HepG2 (cell line): ENCODE data around the gene RAB11FIP5. TPM values are rescaled to one million over a fixed set of nuclear protein-coding genes. Genes with fewer than 3 reads are reported as not detected.

Experiments used
- ATF7 ChIP-seq, 2 experiments: fragments of 450-650 bp in 1 of 2; sonication (generic) in 1 of 2; formaldehyde crosslinking in 1 of 2; IDR thresholded peaks; 2 replicates each; pipeline versions ENCODE4 v1.4.0 to v1.6.1; 2016 to 2020; ENCODE audit warnings: antibody characterized with exemption in 1 of 2, mild to moderate bottlenecking in 1 of 2, missing genetic modification reagents in 1 of 2
- ESRRA ChIP-seq: sonication (generic); formaldehyde crosslinking; IDR thresholded peaks from 2 replicates; pipeline ENCODE4 v1.5.1; 2020; ENCODE audit warnings: mild to moderate bottlenecking, low read depth, missing genetic modification reagents
- GATAD2A ChIP-seq: IDR thresholded peaks from 2 replicates; pipeline ENCODE4 v1.6.1; 2016
- GZF1 ChIP-seq: sonication (generic); formaldehyde crosslinking; IDR thresholded peaks from 2 replicates; pipeline ENCODE4 v1.5.1; 2020; ENCODE audit warnings: mild to moderate bottlenecking, missing genetic modification reagents
- HMG20A ChIP-seq: IDR thresholded peaks from 2 replicates; pipeline ENCODE4 v1.6.1; 2016; ENCODE audit warnings: borderline replicate concordance
- KAT2B ChIP-seq: fragments of 150-350 bp; IDR thresholded peaks from 2 replicates; pipeline ENCODE4 v1.6.1; 2014; ENCODE audit warnings: low read depth, low read length, borderline replicate concordance
- MYNN ChIP-seq: sonication (generic); formaldehyde crosslinking; IDR thresholded peaks from 2 replicates; pipeline ENCODE4 v1.4.0; 2020; ENCODE audit warnings: mild to moderate bottlenecking, low read depth, missing genetic modification reagents
- PRMT3 ChIP-seq: sonication (generic); formaldehyde crosslinking; IDR thresholded peaks from 2 replicates; pipeline ENCODE4 v1.8.1; 2022; ENCODE audit warnings: low read depth, mild to moderate bottlenecking, moderate library complexity, missing genetic modification reagents, borderline replicate concordance
- SAP130 ChIP-seq: IDR thresholded peaks from 2 replicates; pipeline ENCODE4 v1.6.1; 2016; ENCODE audit warnings: low read depth
- SOX6 ChIP-seq, 2 experiments: fragments of 450-650 bp in 1 of 2; sonication (generic) in 1 of 2; formaldehyde crosslinking in 1 of 2; IDR thresholded peaks; 2 replicates each; pipeline versions ENCODE4 v1.4.0 to v1.6.1; 2017 to 2020; ENCODE audit warnings: antibody characterized with exemption in 1 of 2, mild to moderate bottlenecking in 1 of 2, missing genetic modification reagents in 1 of 2
- TOPORS ChIP-seq: sonication (generic); formaldehyde crosslinking; IDR thresholded peaks from 2 replicates; pipeline ENCODE4 v1.8.0; 2023; ENCODE audit warnings: mild to moderate bottlenecking, missing genetic modification reagents
- U2AF2 ChIP-seq: fragments of 200-400 bp; formaldehyde crosslinking; IDR thresholded peaks from 2 replicates; pipeline ENCODE4 v1.6.1; 2017; ENCODE audit warnings: low read depth, mild to moderate bottlenecking, low read length
- ZBTB3 ChIP-seq: sonication (generic); formaldehyde crosslinking; IDR thresholded peaks from 2 replicates; pipeline ENCODE4 v1.4.0; 2020; ENCODE audit warnings: low read depth, mild to moderate bottlenecking, moderate library complexity, missing genetic modification reagents, borderline replicate concordance
- ZMYM4 ChIP-seq: sonication (generic); formaldehyde crosslinking; IDR thresholded peaks from 2 replicates; pipeline ENCODE4 v1.8.1; 2023; ENCODE audit warnings: mild to moderate bottlenecking, missing genetic modification reagents
- ZNF367 ChIP-seq: sonication (generic); formaldehyde crosslinking; IDR thresholded peaks from 2 replicates; pipeline ENCODE4 v1.4.0; 2020; ENCODE audit warnings: missing genetic modification reagents, borderline replicate concordance
- ZSCAN22 ChIP-seq: sonication (generic); formaldehyde crosslinking; IDR thresholded peaks from 2 replicates; pipeline ENCODE4 v1.4.0; 2020; ENCODE audit warnings: mild to moderate bottlenecking, missing genetic modification reagents
- polyA plus RNA-seq, 8 experiments: library from polyadenylated mRNA; depleted of rRNA in 3 of 8; stranded (reverse) in 7 of 8; unstranded in 1 of 8; fragments of >200 nt; fragmentation: Illumina TruSeq in 4 of 8; extraction: Trizol in 4 of 8; gene quantifications; 2 replicates each; pipeline versions ENCODE4 v1.2.1 to v1.2.3, GENCODE V29; 2011 to 2016; ENCODE audit warnings: low read depth in 4 of 8, missing spikeins in 1 of 8, mixed read lengths in 1 of 8; ENCODE audit not compliant: insufficient read depth in 1 of 8
- total RNA-seq, 5 experiments: library from RNA; depleted of rRNA; stranded (reverse); fragments of >200 nt; fragmentation: Illumina TruSeq; extraction: Trizol; gene quantifications; 2 replicates each; pipeline ENCODE4 v1.2.3, GENCODE V29; 2016; ENCODE audit warnings: low read depth in 1 of 5
- TF ChIP-seq, protein P1 (sequence below): IDR thresholded peaks from 2 replicates; pipeline ENCODE4 v1.6.1; 2016; ENCODE audit warnings: missing compliant biosample characterization, missing genetic modification reagents, borderline replicate concordance
- TF ChIP-seq, protein P2 (sequence below): sonication (generic); formaldehyde crosslinking; IDR thresholded peaks from 2 replicates; pipeline ENCODE4 v1.8.1; 2023; ENCODE audit warnings: mild to moderate bottlenecking, moderate library complexity, missing genetic modification reagents
- TF ChIP-seq, protein P3 (sequence below): sonication (generic); formaldehyde crosslinking; IDR thresholded peaks from 2 replicates; pipeline ENCODE4 v1.5.0; 2020; ENCODE audit warnings: mild to moderate bottlenecking, missing genetic modification reagents, moderate library complexity
- TF ChIP-seq, protein P4 (sequence below): IDR thresholded peaks from 2 replicates; pipeline ENCODE4 v1.6.1; 2016
- TF ChIP-seq, protein P5 (sequence below): IDR thresholded peaks from 2 replicates; pipeline ENCODE4 v1.6.1; 2012; ENCODE audit warnings: low read depth, low read length, improper control_type of control experiment

RAB11FIP5 gene
- total and polyA plus RNA-seq, 2 of the 13 experiments (the other 11 are each of a cell fraction or from before 2014, with no cell fraction given), result 9.4 to 22.9 TPM

DNA sequence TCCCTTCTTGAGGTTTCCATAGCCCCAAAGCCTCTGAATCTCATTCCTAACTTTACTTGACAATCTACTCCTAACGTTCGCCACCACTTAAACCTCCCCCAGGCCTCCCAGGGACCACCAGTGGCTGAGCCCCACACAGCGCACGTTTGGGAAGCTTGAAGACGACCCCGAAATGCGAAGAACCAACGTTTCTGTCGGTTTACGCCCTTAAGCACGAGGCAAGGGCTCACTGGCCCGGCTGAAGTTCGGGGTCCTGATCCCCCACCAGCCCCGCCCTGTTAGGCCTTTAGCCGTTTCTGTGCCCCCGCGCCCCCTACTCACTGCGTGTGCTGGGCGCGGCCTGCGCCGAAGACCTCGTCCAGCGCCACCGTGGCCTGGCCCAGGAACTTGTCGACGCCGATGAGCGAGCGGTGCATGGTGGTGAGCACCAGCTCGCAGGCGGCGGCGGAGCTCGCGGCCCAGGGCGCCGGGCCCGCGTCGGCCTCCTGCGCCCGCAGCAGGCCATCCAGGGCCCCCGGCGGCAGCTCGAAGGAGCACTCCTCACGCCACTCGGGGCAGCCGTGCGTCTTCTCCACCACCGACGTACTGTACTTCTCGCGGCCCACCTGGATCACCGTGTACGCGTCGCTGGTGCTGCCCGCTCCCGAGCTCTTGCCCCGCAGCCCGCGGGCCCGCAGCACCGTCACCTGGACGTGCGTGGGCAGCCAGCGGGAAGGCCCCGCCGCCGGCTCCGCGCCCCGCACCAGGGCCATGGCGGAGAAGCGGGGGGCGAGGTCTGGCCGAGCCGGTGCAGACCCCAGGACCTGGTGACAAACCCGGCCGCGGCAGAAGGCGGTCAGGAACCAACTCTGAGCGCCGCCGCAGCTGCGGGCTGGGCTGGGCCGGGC lies 479 bp downstream of the RAB11FIP5 start (continued):
- TF ChIP-seq, protein P1, sequence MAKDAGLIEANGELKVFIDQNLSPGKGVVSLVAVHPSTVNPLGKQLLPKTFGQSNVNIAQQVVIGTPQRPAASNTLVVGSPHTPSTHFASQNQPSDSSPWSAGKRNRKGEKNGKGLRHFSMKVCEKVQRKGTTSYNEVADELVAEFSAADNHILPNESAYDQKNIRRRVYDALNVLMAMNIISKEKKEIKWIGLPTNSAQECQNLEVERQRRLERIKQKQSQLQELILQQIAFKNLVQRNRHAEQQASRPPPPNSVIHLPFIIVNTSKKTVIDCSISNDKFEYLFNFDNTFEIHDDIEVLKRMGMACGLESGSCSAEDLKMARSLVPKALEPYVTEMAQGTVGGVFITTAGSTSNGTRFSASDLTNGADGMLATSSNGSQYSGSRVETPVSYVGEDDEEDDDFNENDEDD (CRISPR knock-in tag), result peak; percentile 71; the same call in 1 of the 2 replicates
- TF ChIP-seq U2AF2 (no peak), KAT2B (no peak), GATAD2A (CRISPR knock-in tag) (no peak), PRMT3 (CRISPR knock-in tag) (no peak), GZF1 (CRISPR knock-in tag) (0 out of 2 replicates have a peak, but pooled peaks have one; percentile 87), SOX6 (IDR thresholded peaks at IDR 0.05) (no peak), SOX6 (CRISPR knock-in tag; IDR thresholded peaks at IDR 0.05) (no peak), ESRRA (CRISPR knock-in tag) (no peak), SAP130 (CRISPR knock-in tag) (peak; percentile 44; the same call in 1 of the 2 replicates), MYNN (CRISPR knock-in tag) (peak; percentile 89; the same call in 1 of the 2 replicates), ZMYM4 (CRISPR knock-in tag) (peak; percentile 58; the same call in 1 of the 2 replicates), TOPORS (CRISPR knock-in tag) (peak; percentile 85; the same call in 1 of the 2 replicates), ZNF367 (CRISPR knock-in tag) (peak; percentile 39; the same call in 1 of the 2 replicates), ATF7 (IDR thresholded peaks at IDR 0.05) (no peak), ATF7 (CRISPR knock-in tag; IDR thresholded peaks at IDR 0.05) (no peak), HMG20A (0 out of 2 replicates have a peak, but pooled peaks have one; percentile 12), ZSCAN22 (CRISPR knock-in tag) (0 out of 2 replicates have a peak, but pooled peaks have one; percentile 31), ZBTB3 (CRISPR knock-in tag) (no peak)
- TF ChIP-seq, protein P2, sequence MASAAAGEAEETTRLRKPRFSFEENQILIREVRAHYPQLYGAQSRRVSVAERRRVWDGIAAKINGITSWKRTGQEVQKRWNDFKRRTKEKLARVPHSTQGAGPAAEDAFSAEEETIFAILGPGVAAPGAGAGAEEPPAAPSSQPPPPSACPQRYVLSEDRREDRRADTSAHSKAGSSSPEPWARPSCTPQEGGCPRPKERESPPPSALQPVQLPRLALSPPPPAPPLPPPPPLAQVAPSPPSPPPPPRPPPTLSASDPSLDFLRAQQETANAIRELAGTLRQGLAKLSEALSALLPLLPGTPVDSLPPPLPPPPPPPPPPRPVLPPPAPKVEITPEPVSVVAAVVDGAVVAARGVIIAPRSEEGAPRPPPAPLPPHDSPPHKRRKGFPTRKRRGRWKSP (CRISPR knock-in tag), result peak; percentile 82
- TF ChIP-seq, protein P3, sequence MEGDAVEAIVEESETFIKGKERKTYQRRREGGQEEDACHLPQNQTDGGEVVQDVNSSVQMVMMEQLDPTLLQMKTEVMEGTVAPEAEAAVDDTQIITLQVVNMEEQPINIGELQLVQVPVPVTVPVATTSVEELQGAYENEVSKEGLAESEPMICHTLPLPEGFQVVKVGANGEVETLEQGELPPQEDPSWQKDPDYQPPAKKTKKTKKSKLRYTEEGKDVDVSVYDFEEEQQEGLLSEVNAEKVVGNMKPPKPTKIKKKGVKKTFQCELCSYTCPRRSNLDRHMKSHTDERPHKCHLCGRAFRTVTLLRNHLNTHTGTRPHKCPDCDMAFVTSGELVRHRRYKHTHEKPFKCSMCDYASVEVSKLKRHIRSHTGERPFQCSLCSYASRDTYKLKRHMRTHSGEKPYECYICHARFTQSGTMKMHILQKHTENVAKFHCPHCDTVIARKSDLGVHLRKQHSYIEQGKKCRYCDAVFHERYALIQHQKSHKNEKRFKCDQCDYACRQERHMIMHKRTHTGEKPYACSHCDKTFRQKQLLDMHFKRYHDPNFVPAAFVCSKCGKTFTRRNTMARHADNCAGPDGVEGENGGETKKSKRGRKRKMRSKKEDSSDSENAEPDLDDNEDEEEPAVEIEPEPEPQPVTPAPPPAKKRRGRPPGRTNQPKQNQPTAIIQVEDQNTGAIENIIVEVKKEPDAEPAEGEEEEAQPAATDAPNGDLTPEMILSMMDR, result peak; percentile 30; the same call in 1 of the 2 replicates
- TF ChIP-seq, protein P4, sequence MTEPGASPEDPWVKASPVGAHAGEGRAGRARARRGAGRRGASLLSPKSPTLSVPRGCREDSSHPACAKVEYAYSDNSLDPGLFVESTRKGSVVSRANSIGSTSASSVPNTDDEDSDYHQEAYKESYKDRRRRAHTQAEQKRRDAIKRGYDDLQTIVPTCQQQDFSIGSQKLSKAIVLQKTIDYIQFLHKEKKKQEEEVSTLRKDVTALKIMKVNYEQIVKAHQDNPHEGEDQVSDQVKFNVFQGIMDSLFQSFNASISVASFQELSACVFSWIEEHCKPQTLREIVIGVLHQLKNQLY (CRISPR knock-in tag), result no peak
- TF ChIP-seq, protein P5, sequence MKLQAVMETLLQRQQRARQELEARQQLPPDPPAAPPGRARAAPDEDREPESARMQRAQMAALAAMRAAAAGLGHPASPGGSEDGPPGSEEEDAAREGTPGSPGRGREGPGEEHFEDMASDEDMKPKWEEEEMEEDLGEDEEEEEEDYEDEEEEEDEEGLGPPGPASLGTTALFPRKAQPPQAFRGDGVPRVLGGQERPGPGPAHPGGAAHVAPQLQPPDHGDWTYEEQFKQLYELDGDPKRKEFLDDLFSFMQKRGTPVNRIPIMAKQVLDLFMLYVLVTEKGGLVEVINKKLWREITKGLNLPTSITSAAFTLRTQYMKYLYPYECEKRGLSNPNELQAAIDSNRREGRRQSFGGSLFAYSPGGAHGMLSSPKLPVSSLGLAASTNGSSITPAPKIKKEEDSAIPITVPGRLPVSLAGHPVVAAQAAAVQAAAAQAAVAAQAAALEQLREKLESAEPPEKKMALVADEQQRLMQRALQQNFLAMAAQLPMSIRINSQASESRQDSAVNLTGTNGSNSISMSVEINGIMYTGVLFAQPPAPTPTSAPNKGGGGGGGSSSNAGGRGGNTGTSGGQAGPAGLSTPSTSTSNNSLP, result no peak
